ENCODE data around the gene GDF7.

Gene GDF7

GRCh38 chr2:20645301-20645701 lies 21.6 kb upstream of the GDF7 start:
- no peak for DNase-seq (ENCODE audit: low spot score)

- no peak for DNase-seq (ENCODE audit: low spot score)
Measured at GRCh38 chr2:20645761-20646160, 21.2 kb upstream of the GDF7 start.

- DNase-seq (ENCODE audit: low spot score), result no peak
Measured at GRCh38 chr2:20646446-20646845, 20.5 kb upstream of the GDF7 start.

GRCh38 chr2:20647211-20647610 lies 19.7 kb upstream of the GDF7 start:
- no peak for DNase-seq (ENCODE audit: low spot score)

GRCh38 chr2:20647738-20648137 lies 19.2 kb upstream of the GDF7 start:
- no peak for DNase-seq (ENCODE audit: low spot score)

GRCh38 chr2:20648206-20648605 lies 18.7 kb upstream of the GDF7 start:
- DNase-seq (ENCODE audit: low spot score), result no peak

GRCh38 chr2:20648831-20649230 lies 18.1 kb upstream of the GDF7 start:
- no peak for DNase-seq (ENCODE audit: low spot score)

GRCh38 chr2:20649576-20649975 lies 17.4 kb upstream of the GDF7 start:
- DNase-seq (ENCODE audit: low spot score), result no peak

- DNase-seq (ENCODE audit: low spot score), result no peak
Measured at GRCh38 chr2:20649976-20650375, 17.0 kb upstream of the GDF7 start.

- DNase-seq (ENCODE audit: low spot score), result no peak
Measured at GRCh38 chr2:20650393-20650876, 16.5 kb upstream of the GDF7 start.

GRCh38 chr2:20650877-20651730 lies 15.8 kb upstream of the GDF7 start, which contains the start of gene HS1BP3:
HS1BP3 (minus strand) TSS chr2:20651098; CDS start chr2:20651063, 35 bp downstream.
- DNase-seq (ENCODE audit: low spot score), result peak; percentile 91

- DNase-seq (ENCODE audit: low spot score), result no peak
Measured at GRCh38 chr2:20651731-20652099, 15.2 kb upstream of the GDF7 start.

- no peak for DNase-seq (ENCODE audit: low spot score)
Measured at GRCh38 chr2:20652141-20652540, 14.8 kb upstream of the GDF7 start.

GRCh38 chr2:20652673-20653575 lies 14.0 kb upstream of the GDF7 start:
- no peak for DNase-seq (ENCODE audit: low spot score)

GRCh38 chr2:20653695-20654534 lies 13.0 kb upstream of the GDF7 start:
- no peak for DNase-seq (ENCODE audit: low spot score)

GRCh38 chr2:20654535-20654813 lies 12.5 kb upstream of the GDF7 start:
- DNase-seq (ENCODE audit: low spot score), result no peak

- no peak for DNase-seq (ENCODE audit: low spot score)
Measured at GRCh38 chr2:20656561-20656960, 10.4 kb upstream of the GDF7 start.

GRCh38 chr2:20657522-20658235 lies 9.3 kb upstream of the GDF7 start:
- no peak for DNase-seq (ENCODE audit: low spot score)

GRCh38 chr2:20660506-20661420 lies 6.2 kb upstream of the GDF7 start:
- DNase-seq (ENCODE audit: low spot score), result no peak

All from left forelimb (tissue), 1 donor.